ENCODE results near the gene ZNHIT3. TPM values are rescaled to one million over a fixed set of nuclear protein-coding genes. Genes with fewer than 3 reads are reported as not detected.

Gene ZNHIT3
- polyA plus RNA-seq, 2 of the 4 experiments (the other 2 are of a cell fraction) = 117 to 166 TPM

DNA sequence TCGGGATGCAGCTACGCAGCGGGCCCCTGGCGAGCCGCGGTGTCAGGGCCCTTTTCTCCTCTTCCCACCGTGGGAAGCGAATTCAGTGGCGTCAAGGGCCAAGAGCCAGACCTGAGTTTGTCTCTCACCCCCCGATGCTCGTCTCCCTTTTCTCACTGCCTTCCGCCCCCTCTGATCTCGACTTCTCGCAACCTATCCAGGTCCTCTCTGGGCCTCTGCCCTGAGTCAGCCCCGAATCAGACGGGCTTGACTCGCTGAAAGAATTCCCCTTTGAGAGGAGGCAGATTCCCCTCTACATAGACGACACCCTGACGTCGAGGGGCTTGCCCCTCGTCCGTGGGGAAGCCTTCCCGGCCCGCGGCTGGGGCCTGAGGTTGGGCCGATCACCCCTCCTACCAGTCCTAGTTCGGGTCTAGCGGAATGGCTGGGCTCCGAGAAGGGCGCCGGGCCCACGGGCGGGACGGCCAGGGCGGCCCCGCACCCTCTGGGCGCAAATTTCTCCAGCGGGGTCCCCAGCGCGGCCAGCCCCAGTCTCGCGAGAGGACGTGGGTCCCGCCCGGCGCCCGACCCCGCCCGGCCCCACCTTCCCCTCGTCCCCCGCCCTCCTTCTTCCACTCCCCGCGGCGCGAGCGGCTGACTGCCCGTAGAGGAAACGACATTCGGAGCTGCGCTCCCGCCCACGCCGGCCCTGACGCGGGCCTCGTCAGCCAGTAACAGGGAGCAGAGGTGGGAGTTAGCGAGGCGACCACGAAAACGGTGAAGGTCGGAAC, 58.0 kb downstream of the ZNHIT3 start, which contains the start of gene GGNBP2 (continued):
- no peak for TF ChIP-seq FOSL2 (IDR thresholded peaks at IDR 0.05)
- TF ChIP-seq FOSL2 (CRISPR knock-in tag; IDR thresholded peaks at IDR 0.05) = no peak
- TF ChIP-seq, protein P1, sequence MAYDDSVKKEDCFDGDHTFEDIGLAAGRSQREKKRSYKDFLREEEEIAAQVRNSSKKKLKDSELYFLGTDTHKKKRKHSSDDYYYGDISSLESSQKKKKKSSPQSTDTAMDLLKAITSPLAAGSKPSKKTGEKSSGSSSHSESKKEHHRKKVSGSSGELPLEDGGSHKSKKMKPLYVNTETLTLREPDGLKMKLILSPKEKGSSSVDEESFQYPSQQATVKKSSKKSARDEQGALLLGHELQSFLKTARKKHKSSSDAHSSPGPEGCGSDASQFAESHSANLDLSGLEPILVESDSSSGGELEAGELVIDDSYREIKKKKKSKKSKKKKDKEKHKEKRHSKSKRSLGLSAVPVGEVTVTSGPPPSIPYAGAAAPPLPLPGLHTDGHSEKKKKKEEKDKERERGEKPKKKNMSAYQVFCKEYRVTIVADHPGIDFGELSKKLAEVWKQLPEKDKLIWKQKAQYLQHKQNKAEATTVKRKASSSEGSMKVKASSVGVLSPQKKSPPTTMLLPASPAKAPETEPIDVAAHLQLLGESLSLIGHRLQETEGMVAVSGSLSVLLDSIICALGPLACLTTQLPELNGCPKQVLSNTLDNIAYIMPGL (CRISPR knock-in tag; IDR thresholded peaks at IDR 0.05; ENCODE audit: borderline replicate concordance) = no peak
- no peak for TF ChIP-seq MYC (IDR thresholded peaks at IDR 0.05; ENCODE audit: borderline replicate concordance, low read length)
- no peak for TF ChIP-seq EHMT2 (IDR thresholded peaks at IDR 0.05; ENCODE audit: low read depth)
- TF ChIP-seq HOXA7 (CRISPR knock-in tag; IDR thresholded peaks at IDR 0.05) = no peak
- TF ChIP-seq POLR2A (IDR thresholded peaks at IDR 0.05; ENCODE audit: low read length) = peak; percentile 72
- no peak for TF ChIP-seq RCOR1 (IDR thresholded peaks at IDR 0.05; ENCODE audit: low read depth, low read length)
- no peak for TF ChIP-seq POLR2AphosphoS2 (conservative IDR thresholded peaks at IDR 0.05; ENCODE audit: low read length)
- TF ChIP-seq, protein P2, sequence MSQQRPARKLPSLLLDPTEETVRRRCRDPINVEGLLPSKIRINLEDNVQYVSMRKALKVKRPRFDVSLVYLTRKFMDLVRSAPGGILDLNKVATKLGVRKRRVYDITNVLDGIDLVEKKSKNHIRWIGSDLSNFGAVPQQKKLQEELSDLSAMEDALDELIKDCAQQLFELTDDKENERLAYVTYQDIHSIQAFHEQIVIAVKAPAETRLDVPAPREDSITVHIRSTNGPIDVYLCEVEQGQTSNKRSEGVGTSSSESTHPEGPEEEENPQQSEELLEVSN (IDR thresholded peaks at IDR 0.05; ENCODE audit: borderline replicate concordance, low read depth) = peak; percentile 39; the same call in 1 of the 2 replicates
- TF ChIP-seq, protein P3, sequence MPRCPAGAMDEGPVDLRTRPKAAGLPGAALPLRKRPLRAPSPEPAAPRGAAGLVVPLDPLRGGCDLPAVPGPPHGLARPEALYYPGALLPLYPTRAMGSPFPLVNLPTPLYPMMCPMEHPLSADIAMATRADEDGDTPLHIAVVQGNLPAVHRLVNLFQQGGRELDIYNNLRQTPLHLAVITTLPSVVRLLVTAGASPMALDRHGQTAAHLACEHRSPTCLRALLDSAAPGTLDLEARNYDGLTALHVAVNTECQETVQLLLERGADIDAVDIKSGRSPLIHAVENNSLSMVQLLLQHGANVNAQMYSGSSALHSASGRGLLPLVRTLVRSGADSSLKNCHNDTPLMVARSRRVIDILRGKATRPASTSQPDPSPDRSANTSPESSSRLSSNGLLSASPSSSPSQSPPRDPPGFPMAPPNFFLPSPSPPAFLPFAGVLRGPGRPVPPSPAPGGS (IDR thresholded peaks at IDR 0.05) = peak; percentile 82
- no peak for TF ChIP-seq KDM5A (IDR thresholded peaks at IDR 0.05)
- TF ChIP-seq PHF8 (IDR thresholded peaks at IDR 0.05; ENCODE audit: borderline replicate concordance, low read depth) = peak; percentile 78
- no peak for TF ChIP-seq ZC3H11A (IDR thresholded peaks at IDR 0.05)
- TF ChIP-seq EHF (CRISPR knock-in tag; IDR thresholded peaks at IDR 0.05) = no peak
- TF ChIP-seq FOXS1 (CRISPR knock-in tag; IDR thresholded peaks at IDR 0.05) = no peak
- no peak for TF ChIP-seq CEBPB (IDR thresholded peaks at IDR 0.05)
- TF ChIP-seq CBX8 (IDR thresholded peaks at IDR 0.05) = no peak

GRCh38 chr17:36545077-36545464, 58.6 kb downstream of the ZNHIT3 start:
- ATAC-seq = peak; percentile 72 to 75
- WGBS (ENCODE audit: missing lambda C conversion rate) = 20% methylated on average over 1 of the region's 38 CpGs
- H3K4me3 ChIP-seq = peak overlapping the region; percentile 81
- H3K4me2 ChIP-seq = peak overlapping the region; percentile 22; the same call in 1 of the 3 replicates
- H3K27ac ChIP-seq = peak overlapping the region; percentile 96 to 97
- no peak for FAIRE-seq
- ChIA-PET POLR2A (interaction anchor here (0.6 to 4.0 kb wide), 12 partner anchors 10 to 1011 kb away, joined by 3 to 81 read pairs (median 4); partner anchors contain the start of genes MRM1, MYO19 and PIGW), CTCF (interaction anchor here (1.0 to 2.6 kb wide), 7 partner anchors 8 to 62 kb away, joined by 3 to 7 read pairs (median 5); partner anchors contain the start of genes MRM1 and MYO19)
- H3K4me1 ChIP-seq = peaks cover 28% of the 10 kb centered on the region
- TF ChIP-seq RAD21 (conservative IDR thresholded peaks at IDR 0.05 in 1 of 2, IDR thresholded peaks at IDR 0.05 in 1 of 2) (no peak), BHLHE40 (IDR thresholded peaks at IDR 0.05; ENCODE audit: low read depth, low read length) (no peak), PHF8 (IDR thresholded peaks at IDR 0.05; ENCODE audit: borderline replicate concordance, low read depth) (peak; percentile 84; the same call in 1 of the 2 replicates), JUN (IDR thresholded peaks at IDR 0.05) (peak; percentile 70; a peak in 3 of 5 replicates), TFCP2L1 (CRISPR knock-in tag; IDR thresholded peaks at IDR 0.05) (peak; percentile 85; the same call in 1 of the 2 replicates), FOXS1 (CRISPR knock-in tag; IDR thresholded peaks at IDR 0.05) (no peak), TP53 (CRISPR knock-in tag; IDR thresholded peaks at IDR 0.05) (peak; percentile 63)
- TF ChIP-seq, protein P3 (IDR thresholded peaks at IDR 0.05) = peak; percentile 9; the same call in 1 of the 3 replicates
- TF ChIP-seq, protein P4, sequence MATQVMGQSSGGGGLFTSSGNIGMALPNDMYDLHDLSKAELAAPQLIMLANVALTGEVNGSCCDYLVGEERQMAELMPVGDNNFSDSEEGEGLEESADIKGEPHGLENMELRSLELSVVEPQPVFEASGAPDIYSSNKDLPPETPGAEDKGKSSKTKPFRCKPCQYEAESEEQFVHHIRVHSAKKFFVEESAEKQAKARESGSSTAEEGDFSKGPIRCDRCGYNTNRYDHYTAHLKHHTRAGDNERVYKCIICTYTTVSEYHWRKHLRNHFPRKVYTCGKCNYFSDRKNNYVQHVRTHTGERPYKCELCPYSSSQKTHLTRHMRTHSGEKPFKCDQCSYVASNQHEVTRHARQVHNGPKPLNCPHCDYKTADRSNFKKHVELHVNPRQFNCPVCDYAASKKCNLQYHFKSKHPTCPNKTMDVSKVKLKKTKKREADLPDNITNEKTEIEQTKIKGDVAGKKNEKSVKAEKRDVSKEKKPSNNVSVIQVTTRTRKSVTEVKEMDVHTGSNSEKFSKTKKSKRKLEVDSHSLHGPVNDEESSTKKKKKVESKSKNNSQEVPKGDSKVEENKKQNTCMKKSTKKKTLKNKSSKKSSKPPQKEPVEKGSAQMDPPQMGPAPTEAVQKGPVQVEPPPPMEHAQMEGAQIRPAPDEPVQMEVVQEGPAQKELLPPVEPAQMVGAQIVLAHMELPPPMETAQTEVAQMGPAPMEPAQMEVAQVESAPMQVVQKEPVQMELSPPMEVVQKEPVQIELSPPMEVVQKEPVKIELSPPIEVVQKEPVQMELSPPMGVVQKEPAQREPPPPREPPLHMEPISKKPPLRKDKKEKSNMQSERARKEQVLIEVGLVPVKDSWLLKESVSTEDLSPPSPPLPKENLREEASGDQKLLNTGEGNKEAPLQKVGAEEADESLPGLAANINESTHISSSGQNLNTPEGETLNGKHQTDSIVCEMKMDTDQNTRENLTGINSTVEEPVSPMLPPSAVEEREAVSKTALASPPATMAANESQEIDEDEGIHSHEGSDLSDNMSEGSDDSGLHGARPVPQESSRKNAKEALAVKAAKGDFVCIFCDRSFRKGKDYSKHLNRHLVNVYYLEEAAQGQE (IDR thresholded peaks at IDR 0.05) = no peak
- TF ChIP-seq, protein P1 (CRISPR knock-in tag; IDR thresholded peaks at IDR 0.05; ENCODE audit: borderline replicate concordance) = peak; percentile 25; the same call in 1 of the 2 replicates
- H3K9me3 ChIP-seq = no peaks in the 10 kb centered on the region
- DNase-seq (ENCODE audit: low read depth in 1 of 2, low spot score in 1 of 2) = peak in 1 of 2 experiments; percentile 58
